ENCODE results near the gene CASD1. TPM values are rescaled to one million over a fixed set of nuclear protein-coding genes. Genes with fewer than 3 reads are reported as not detected.

The CASD1 gene
- total RNA-seq, 4 donors from 2014 or later, result 5.4 to 9.9 (median 8.0) TPM

GRCh38 chr7:94478648-94479214 lies 30.9 kb upstream of the CASD1 start:
- DNase-seq (ENCODE audit: low spot score in 2 of 2), result no peak
- WGBS, 2 donors, result 61 to 76% methylated on average over 3 of the region's 3 CpGs
- no peak overlapping the region for H3K4me3 ChIP-seq (ENCODE audit: low read depth, poor library complexity, severe bottlenecking)
- intact Hi-C loops (cut with DNase I; ENCODE audit: low total_unique reads), result no loop called here
- TF ChIP-seq POLR2A (IDR thresholded peaks at IDR 0.05) (no peak), CTCF (IDR thresholded peaks at IDR 0.05) (no peak)

GRCh38 chr7:94481279-94481678 lies 28.3 kb upstream of the CASD1 start:
- intact Hi-C loops (cut with DNase I; ENCODE audit: low total_unique reads), result no loop called here
- no peak for DNase-seq (ENCODE audit: low spot score in 2 of 2)
- 70 to 79% methylated on average over 3 of the region's 3 CpGs for WGBS, 2 donors
- H3K4me3 ChIP-seq (ENCODE audit: low read depth, poor library complexity, severe bottlenecking), result no peak overlapping the region
- TF ChIP-seq CTCF (IDR thresholded peaks at IDR 0.05) (no peak), POLR2A (IDR thresholded peaks at IDR 0.05) (no peak)

- TF ChIP-seq POLR2A (IDR thresholded peaks at IDR 0.05) (no peak), CTCF (IDR thresholded peaks at IDR 0.05) (no peak)
- H3K4me3 ChIP-seq (ENCODE audit: low read depth, poor library complexity, severe bottlenecking), result no peak overlapping the region
- intact Hi-C loops (cut with DNase I; ENCODE audit: low total_unique reads), result no loop called here
- DNase-seq (ENCODE audit: low spot score in 2 of 2), result no peak
- WGBS, 2 donors, result 94 to 95% methylated on average over 9 of the region's 9 CpGs
These were observed 26.8 kb upstream of the CASD1 start for GRCh38 chr7:94482796-94483195.

GRCh38 chr7:94483843-94484242 lies 25.8 kb upstream of the CASD1 start:
- H3K4me3 ChIP-seq (ENCODE audit: low read depth, poor library complexity, severe bottlenecking), result no peak overlapping the region
- WGBS, 2 donors, result 90 to 100% methylated on average over 2 of the region's 2 CpGs
- DNase-seq (ENCODE audit: low spot score in 2 of 2), result no peak
- TF ChIP-seq CTCF (IDR thresholded peaks at IDR 0.05), result no peak
- intact Hi-C loops (cut with DNase I; ENCODE audit: low total_unique reads), result no loop called here

- H3K4me3 ChIP-seq (ENCODE audit: low read depth, poor library complexity, severe bottlenecking), result no peak overlapping the region
- 81 to 86% methylated on average over 3 of the region's 3 CpGs for WGBS, 2 donors
- no peak for DNase-seq (ENCODE audit: low spot score in 2 of 2)
- TF ChIP-seq CTCF (IDR thresholded peaks at IDR 0.05), result no peak
- TF ChIP-seq POLR2A (IDR thresholded peaks at IDR 0.05), result no peak
- intact Hi-C loops (cut with DNase I; ENCODE audit: low total_unique reads), result no loop called here
These were observed 23.4 kb upstream of the CASD1 start for GRCh38 chr7:94486216-94486615.

GRCh38 chr7:94491410-94491809 lies 18.2 kb upstream of the CASD1 start:
- intact Hi-C loops (cut with DNase I; ENCODE audit: low total_unique reads), result no loop called here

More at GRCh38 chr7:94491410-94491809, 18.2 kb upstream of the CASD1 start:
- no peak for DNase-seq (ENCODE audit: low spot score in 2 of 2)
- TF ChIP-seq CTCF (IDR thresholded peaks at IDR 0.05), result no peak
- WGBS, 2 donors, result 75% methylated on average over 3 of the region's 3 CpGs
- H3K4me3 ChIP-seq (ENCODE audit: low read depth, poor library complexity, severe bottlenecking), result no peak overlapping the region

Data from lower leg skin (tissue), 4 donors.